Astrocyte (in vitro differentiated cells and primary cell): ENCODE data around the gene DCLK2. TPM values are rescaled to one million over a fixed set of nuclear protein-coding genes. Genes with fewer than 3 reads are reported as not detected.

ENCODE experiments used
- DNase-seq: peaks from one replicate; pipeline ENCODE4 v3.0.0-alpha.2; 2010; ENCODE audit warnings: low read depth
- FAIRE-seq: peaks from 2 replicates; lab custom pipeline; 2011; peaks lifted over from hg19 to GRCh38; lab: Jason Lieb, UNC
- H2AFZ ChIP-seq: 2 replicates; pipeline ENCODE4 v1.6.0; 2012; ENCODE audit warnings: low read depth, low read length, inconsistent platforms
- H3K27ac ChIP-seq: 2 replicates; pipeline ENCODE4 v1.5.1; 2011; ENCODE audit warnings: low read depth, low read length, inconsistent platforms
- H3K27me3 ChIP-seq: 2 replicates; pipeline ENCODE4 v1.6.0; 2011; ENCODE audit warnings: low read length, inconsistent platforms; ENCODE audit not compliant: insufficient read depth
- H3K36me3 ChIP-seq: 2 replicates; pipeline ENCODE4 v1.5.1; 2011; ENCODE audit warnings: low read length, inconsistent platforms; ENCODE audit not compliant: insufficient read depth
- H3K4me1 ChIP-seq: 2 replicates; pipeline ENCODE4 v1.5.1; 2011; ENCODE audit warnings: low read length, inconsistent platforms; ENCODE audit not compliant: insufficient read depth
- H3K4me2 ChIP-seq: 2 replicates; pipeline ENCODE4 v1.6.0; 2012; ENCODE audit warnings: low read length, inconsistent platforms
- H3K4me3 ChIP-seq: 2 replicates; pipeline ENCODE4 v1.5.1; 2011; ENCODE audit warnings: low read depth, mild to moderate bottlenecking, low read length, inconsistent platforms; ENCODE audit not compliant: insufficient read depth
- H3K79me2 ChIP-seq: 2 replicates; pipeline ENCODE4 v1.6.0; 2012; ENCODE audit warnings: mild to moderate bottlenecking, low read length, inconsistent platforms; ENCODE audit not compliant: insufficient read depth
- H3K9ac ChIP-seq: 2 replicates; pipeline ENCODE4 v1.6.0; 2012; ENCODE audit warnings: mild to moderate bottlenecking, low read length, inconsistent platforms
- H3K9me3 ChIP-seq: 2 replicates; pipeline ENCODE4 v1.5.1; 2012; ENCODE audit warnings: low read depth, mild to moderate bottlenecking, low read length, inconsistent platforms; ENCODE audit not compliant: insufficient read depth
- H4K20me1 ChIP-seq: 2 replicates; pipeline ENCODE4 v1.6.0; 2012; ENCODE audit warnings: low read length, inconsistent platforms; ENCODE audit not compliant: insufficient read depth
- H3K27ac Mint-ChIP-seq: one replicate; pipeline ENCODE4 v1.8.0; 2021; ENCODE audit warnings: mild to moderate bottlenecking, mixed read lengths; ENCODE audit not compliant: unreplicated experiment
- H3K27me3 Mint-ChIP-seq: one replicate; pipeline ENCODE4 v1.8.0; 2021; ENCODE audit warnings: low read depth, mixed read lengths; ENCODE audit not compliant: unreplicated experiment
- H3K36me3 Mint-ChIP-seq: one replicate; pipeline ENCODE4 v1.8.0; 2021; ENCODE audit warnings: low read depth, mixed read lengths; ENCODE audit not compliant: unreplicated experiment
- H3K4me1 Mint-ChIP-seq: one replicate; pipeline ENCODE4 v1.8.0; 2021; ENCODE audit warnings: low read depth, mixed read lengths; ENCODE audit not compliant: unreplicated experiment
- H3K4me3 Mint-ChIP-seq: one replicate; pipeline ENCODE4 v1.8.0; 2021; ENCODE audit warnings: mild to moderate bottlenecking, moderate library complexity, mixed read lengths; ENCODE audit not compliant: unreplicated experiment
- H3K9me3 Mint-ChIP-seq: one replicate; pipeline ENCODE4 v1.8.0; 2021; ENCODE audit warnings: mild to moderate bottlenecking, mixed read lengths; ENCODE audit not compliant: unreplicated experiment
- EZH2 ChIP-seq: IDR thresholded peaks from 2 replicates; pipeline ENCODE4 v1.6.1; 2012; ENCODE audit warnings: mild to moderate bottlenecking, low read length, inconsistent platforms; ENCODE audit not compliant: insufficient read depth
- total RNA-seq: library from RNA; stranded (reverse); gene quantifications from 2 replicates; pipeline ENCODE4 v1.2.1, GENCODE V29; 2021
- TF ChIP-seq, protein P1 (sequence below): IDR thresholded peaks from 2 replicates; pipeline ENCODE4 v1.5.1; 2011; ENCODE audit warnings: low read depth, mild to moderate bottlenecking, inconsistent platforms, low read length, moderate library complexity; ENCODE audit not compliant: insufficient read depth

Gene DCLK2
- total RNA-seq, 1 donor from 2014 or later = 6.2 TPM

DNA sequence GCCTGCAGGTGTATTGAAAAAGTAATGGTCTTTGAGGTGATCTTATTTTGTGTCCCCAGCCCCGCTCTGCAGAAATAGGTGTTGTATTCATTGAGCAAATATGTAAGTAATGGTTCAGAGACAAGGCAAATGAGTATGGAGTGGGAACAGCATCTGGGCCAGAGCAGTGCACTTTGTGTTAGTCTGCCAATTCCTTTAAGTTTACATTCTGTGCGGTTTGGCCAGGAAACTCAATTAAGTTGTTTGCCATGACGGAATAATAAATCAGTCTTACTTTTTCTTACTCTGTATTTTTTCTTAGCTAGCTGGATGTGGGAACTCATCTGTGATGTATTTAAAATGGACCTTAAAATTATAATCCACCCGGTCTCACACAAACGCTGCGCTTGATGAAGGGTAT, 12.6 kb downstream of the DCLK2 start:
- Histone ChIP-seq H3K27ac (no peak overlapping the region), H3K27me3 (no peaks in the 10 kb centered on the region), H3K9ac (no peak overlapping the region), H3K9me3 (no peaks in the 10 kb centered on the region), H3K4me1 (peaks cover 3% of the 10 kb centered on the region), H4K20me1 (peaks cover 15% of the 10 kb centered on the region), H3K4me2 (peak overlapping the region; percentile 11), H2AFZ (no peak overlapping the region), H3K36me3 (no peaks in the 10 kb centered on the region), H3K79me2 (peaks cover 14% of the 10 kb centered on the region), H3K4me3 (no peak overlapping the region)
- H3K9me3 Mint-ChIP-seq = no peaks in the 10 kb centered on the region
- FAIRE-seq (no peak), DNase-seq (peak; percentile 92)
- TF ChIP-seq EZH2 = no peak
- TF ChIP-seq, protein P1, sequence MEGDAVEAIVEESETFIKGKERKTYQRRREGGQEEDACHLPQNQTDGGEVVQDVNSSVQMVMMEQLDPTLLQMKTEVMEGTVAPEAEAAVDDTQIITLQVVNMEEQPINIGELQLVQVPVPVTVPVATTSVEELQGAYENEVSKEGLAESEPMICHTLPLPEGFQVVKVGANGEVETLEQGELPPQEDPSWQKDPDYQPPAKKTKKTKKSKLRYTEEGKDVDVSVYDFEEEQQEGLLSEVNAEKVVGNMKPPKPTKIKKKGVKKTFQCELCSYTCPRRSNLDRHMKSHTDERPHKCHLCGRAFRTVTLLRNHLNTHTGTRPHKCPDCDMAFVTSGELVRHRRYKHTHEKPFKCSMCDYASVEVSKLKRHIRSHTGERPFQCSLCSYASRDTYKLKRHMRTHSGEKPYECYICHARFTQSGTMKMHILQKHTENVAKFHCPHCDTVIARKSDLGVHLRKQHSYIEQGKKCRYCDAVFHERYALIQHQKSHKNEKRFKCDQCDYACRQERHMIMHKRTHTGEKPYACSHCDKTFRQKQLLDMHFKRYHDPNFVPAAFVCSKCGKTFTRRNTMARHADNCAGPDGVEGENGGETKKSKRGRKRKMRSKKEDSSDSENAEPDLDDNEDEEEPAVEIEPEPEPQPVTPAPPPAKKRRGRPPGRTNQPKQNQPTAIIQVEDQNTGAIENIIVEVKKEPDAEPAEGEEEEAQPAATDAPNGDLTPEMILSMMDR = no peak
- no peaks in the 10 kb centered on the region for H3K27me3 Mint-ChIP-seq
- H3K27ac Mint-ChIP-seq = no peak overlapping the region
- H3K36me3 Mint-ChIP-seq = no peaks in the 10 kb centered on the region
- H3K4me3 Mint-ChIP-seq = no peak overlapping the region
- H3K4me1 Mint-ChIP-seq = peaks cover 4% of the 10 kb centered on the region

DNA sequence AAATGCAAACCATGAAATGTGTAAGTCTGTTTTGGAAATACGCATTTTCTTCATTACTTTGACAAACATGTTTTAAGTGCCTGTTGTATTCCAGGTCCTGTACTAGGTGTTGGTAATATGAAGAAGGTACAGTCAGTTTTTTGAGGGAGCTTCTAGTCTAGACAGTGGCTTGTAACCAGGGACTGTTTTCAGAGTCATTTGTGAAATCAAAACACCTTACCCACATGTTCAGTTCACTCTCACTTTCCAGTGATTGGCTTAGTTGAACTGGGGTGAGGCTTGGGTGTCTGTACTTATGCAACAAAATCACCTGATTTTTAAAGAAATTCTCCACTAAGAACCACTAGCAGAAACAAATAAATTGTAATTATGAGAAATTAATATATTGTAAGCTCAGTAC, 16.4 kb downstream of the DCLK2 start:
- Histone ChIP-seq H3K79me2 (peaks cover 30% of the 10 kb centered on the region), H3K4me1 (peaks cover 8% of the 10 kb centered on the region), H3K9me3 (no peaks in the 10 kb centered on the region), H3K4me3 (no peak overlapping the region), H3K27ac (no peak overlapping the region), H2AFZ (no peak overlapping the region), H4K20me1 (peaks cover 26% of the 10 kb centered on the region), H3K27me3 (no peaks in the 10 kb centered on the region), H3K4me2 (no peak overlapping the region), H3K36me3 (no peaks in the 10 kb centered on the region), H3K9ac (no peak overlapping the region)
- Mint-ChIP-seq H3K36me3 (no peaks in the 10 kb centered on the region), H3K4me3 (no peak overlapping the region), H3K27ac (no peak overlapping the region), H3K27me3 (no peaks in the 10 kb centered on the region), H3K4me1 (peaks cover 2% of the 10 kb centered on the region), H3K9me3 (no peaks in the 10 kb centered on the region)
- DNase-seq (no peak), FAIRE-seq (no peak)
- TF ChIP-seq EZH2 = no peak
- TF ChIP-seq, protein P1 = no peak

DNA sequence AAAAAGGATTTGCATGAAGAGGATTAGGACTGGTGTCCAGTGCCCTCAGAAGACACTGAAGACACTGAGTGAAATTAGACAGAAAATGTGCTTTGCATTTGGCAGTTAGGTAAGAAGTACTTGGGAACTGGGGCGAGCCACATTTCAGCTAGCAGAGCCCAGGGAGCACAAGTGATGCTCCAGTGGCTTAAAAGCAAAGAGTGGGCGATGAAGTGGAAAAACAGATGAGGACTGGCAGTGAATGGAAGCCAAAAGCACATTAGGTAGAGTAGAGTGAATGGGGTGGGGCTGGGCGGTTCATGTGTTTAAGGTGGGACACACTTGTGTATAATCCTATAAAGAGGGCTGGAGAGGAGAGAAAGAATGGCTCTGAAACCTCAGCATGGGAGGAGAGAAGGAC, 18.4 kb downstream of the DCLK2 start:
- Histone ChIP-seq H4K20me1 (peaks cover 20% of the 10 kb centered on the region), H3K4me2 (no peak overlapping the region), H3K4me3 (no peak overlapping the region), H3K9ac (no peak overlapping the region), H3K27ac (no peak overlapping the region), H3K4me1 (peaks cover 5% of the 10 kb centered on the region), H3K27me3 (no peaks in the 10 kb centered on the region), H3K9me3 (no peaks in the 10 kb centered on the region), H3K79me2 (peaks cover 31% of the 10 kb centered on the region), H2AFZ (no peak overlapping the region), H3K36me3 (no peaks in the 10 kb centered on the region)
- Mint-ChIP-seq H3K27ac (no peak overlapping the region), H3K4me3 (no peak overlapping the region), H3K36me3 (no peaks in the 10 kb centered on the region), H3K4me1 (no peaks in the 10 kb centered on the region), H3K9me3 (no peaks in the 10 kb centered on the region), H3K27me3 (no peaks in the 10 kb centered on the region)
- DNase-seq = no peak
- peak; percentile 70 for FAIRE-seq
- no peak for TF ChIP-seq EZH2
- TF ChIP-seq, protein P1 = no peak
